Measurements from ENCODE around the gene NOL9. TPM values are rescaled to one million over a fixed set of nuclear protein-coding genes. Genes with fewer than 3 reads are reported as not detected.
A peak's percentile ranks its signal among the peaks of the same experiment; 100 is the strongest.

Gene NOL9
- total and polyA plus RNA-seq, 3 experiments from 2014 or later = 18.2 to 57.8 (median 55.8) TPM

- POLR2A ChIA-PET = interaction anchor here (0.7 kb wide), 1 partner anchor 8 kb away, joined by 3 read pairs; no protein-coding TSS in a partner anchor
- Mint-ChIP-seq H3K36me3 (peaks cover 0 to 70% (median 0%) of the 10 kb centered on the region in 3 donors), H3K27ac (peak overlapping the region in 2 of 8 donors; percentile 14 to 73), H3K4me3 (no peak overlapping the region), H3K27me3 (no peaks in the 10 kb centered on the region), H3K4me1 (peaks cover 14 to 63% (median 16%) of the 10 kb centered on the region in 3 donors), H3K9me3 (no peaks in the 10 kb centered on the region)
- Histone ChIP-seq H3K27me3 (ENCODE audit: insufficient read depth, low read length, poor library complexity, severe bottlenecking) (no peaks in the 10 kb centered on the region), H3K4me3 (ENCODE audit: low read length) (no peak overlapping the region), H3K9me3 (ENCODE audit: low read length) (no peaks in the 10 kb centered on the region), H3K27ac (ENCODE audit: low read depth, low read length) (no peak overlapping the region), H3K4me1 (ENCODE audit: insufficient read depth, low read length) (peaks cover 15% of the 10 kb centered on the region), H3K36me3 (ENCODE audit: insufficient read depth, low read length) (peaks cover 13% of the 10 kb centered on the region)
- DNase-seq = no peak
- CTCF ChIA-PET = interaction anchor here (0.7 to 1.1 kb wide), 3 partner anchors 9 to 15 kb away, joined by 3 to 4 read pairs (median 4); partner anchors contain the start of gene ZBTB48
These were observed 34.7 kb upstream of the NOL9 start for GRCh38 chr1:6588893-6589520.

DNA sequence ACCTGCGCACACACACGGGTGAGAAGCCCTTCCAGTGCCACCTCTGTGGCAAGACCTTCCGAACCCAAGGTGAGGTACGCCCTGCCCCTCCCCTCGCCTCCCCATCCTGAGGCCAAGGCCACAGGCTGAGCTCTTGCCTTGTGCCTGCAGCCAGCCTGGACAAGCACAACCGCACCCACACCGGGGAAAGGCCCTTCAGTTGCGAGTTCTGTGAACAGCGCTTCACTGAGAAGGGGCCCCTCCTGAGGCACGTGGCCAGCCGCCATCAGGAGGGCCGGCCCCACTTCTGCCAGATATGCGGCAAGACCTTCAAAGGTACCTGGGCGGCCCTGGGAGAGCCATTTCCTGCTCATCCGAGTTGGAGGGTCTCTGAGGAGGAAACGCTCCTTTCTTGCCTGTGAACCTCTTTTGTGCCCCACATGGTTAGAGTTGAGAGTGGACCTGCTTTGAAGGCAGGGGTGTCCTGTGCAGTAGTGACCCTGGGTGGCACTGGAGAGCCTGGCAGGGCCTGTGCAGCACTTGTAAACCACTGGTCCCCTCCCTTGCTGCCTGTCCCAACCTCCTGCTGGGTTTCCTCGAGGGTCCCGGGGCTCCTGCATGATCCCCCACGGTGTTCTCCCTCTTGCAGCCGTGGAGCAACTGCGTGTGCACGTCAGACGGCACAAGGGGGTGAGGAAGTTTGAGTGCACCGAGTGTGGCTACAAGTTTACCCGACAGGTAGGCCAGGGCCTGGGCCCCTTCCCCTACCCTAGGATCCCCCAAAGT, 34.0 kb upstream of the NOL9 start:
- H3K27ac Mint-ChIP-seq = peak overlapping the region in 1 of 8 donors; percentile 58

GRCh38 chr1:6587261-6588005, 33.1 kb upstream of the NOL9 start:
- H3K4me3 ChIP-seq (ENCODE audit: low read length) = no peak overlapping the region
- no peaks in the 10 kb centered on the region for H3K36me3 ChIP-seq (ENCODE audit: insufficient read depth, low read length)
- peaks cover 0 to 55% (median 0%) of the 10 kb centered on the region in 3 donors for H3K36me3 Mint-ChIP-seq
- no peaks in the 10 kb centered on the region for H3K27me3 Mint-ChIP-seq
- H3K4me1 ChIP-seq (ENCODE audit: insufficient read depth, low read length) = peaks cover 17% of the 10 kb centered on the region
- CTCF ChIA-PET = interaction anchor here (1.7 kb wide), 1 partner anchor 11 kb away, joined by 4 read pairs; no protein-coding TSS in a partner anchor
- H3K9me3 Mint-ChIP-seq = no peaks in the 10 kb centered on the region
- DNase-seq = no peak
- H3K27me3 ChIP-seq (ENCODE audit: insufficient read depth, low read length, poor library complexity, severe bottlenecking) = no peaks in the 10 kb centered on the region
- POLR2A ChIA-PET = interaction anchor here (0.8 kb wide), 1 partner anchor 16 kb away, joined by 3 read pairs; no protein-coding TSS in a partner anchor
- H3K27ac ChIP-seq (ENCODE audit: low read depth, low read length) = no peak overlapping the region
- peaks cover 16 to 61% (median 18%) of the 10 kb centered on the region in 3 donors for H3K4me1 Mint-ChIP-seq
- no peaks in the 10 kb centered on the region for H3K9me3 ChIP-seq (ENCODE audit: low read length)
- peak overlapping the region in 1 of 7 donors; percentile 24 for H3K4me3 Mint-ChIP-seq
- H3K27ac Mint-ChIP-seq = peak overlapping the region in 4 of 8 donors; percentile 45 to 79 (median 56)

More for the DNA sequence above, 34.0 kb upstream of the NOL9 start:
- Histone ChIP-seq H3K27ac (ENCODE audit: low read depth, low read length) (no peak overlapping the region), H3K4me3 (ENCODE audit: low read length) (no peak overlapping the region), H3K27me3 (ENCODE audit: insufficient read depth, low read length, poor library complexity, severe bottlenecking) (no peaks in the 10 kb centered on the region), H3K36me3 (ENCODE audit: insufficient read depth, low read length) (peaks cover 6% of the 10 kb centered on the region), H3K9me3 (ENCODE audit: low read length) (no peaks in the 10 kb centered on the region), H3K4me1 (ENCODE audit: insufficient read depth, low read length) (peaks cover 15% of the 10 kb centered on the region)
- Mint-ChIP-seq H3K27me3 (no peaks in the 10 kb centered on the region), H3K4me3 (no peak overlapping the region), H3K36me3 (peaks cover 0 to 63% (median 0%) of the 10 kb centered on the region in 3 donors), H3K9me3 (no peaks in the 10 kb centered on the region), H3K4me1 (peaks cover 14 to 61% (median 16%) of the 10 kb centered on the region in 3 donors)
- ChIA-PET CTCF (interaction anchor here (1.1 to 1.7 kb wide), 3 partner anchors 8 to 12 kb away, joined by 3 to 4 read pairs (median 4); partner anchors contain the start of gene ZBTB48), POLR2A (no interaction called here)
- DNase-seq = no peak

GRCh38 chr1:6586404-6586816, 32.1 kb upstream of the NOL9 start:
- Mint-ChIP-seq H3K4me1 (peaks cover 22 to 61% (median 26%) of the 10 kb centered on the region in 3 donors), H3K4me3 (no peak overlapping the region), H3K9me3 (no peaks in the 10 kb centered on the region), H3K36me3 (peaks cover 0 to 53% (median 0%) of the 10 kb centered on the region in 3 donors), H3K27ac (peak overlapping the region in 1 of 8 donors; percentile 65), H3K27me3 (no peaks in the 10 kb centered on the region)
- Histone ChIP-seq H3K36me3 (ENCODE audit: insufficient read depth, low read length) (no peaks in the 10 kb centered on the region), H3K27me3 (ENCODE audit: insufficient read depth, low read length, poor library complexity, severe bottlenecking) (no peaks in the 10 kb centered on the region), H3K4me3 (ENCODE audit: low read length) (no peak overlapping the region), H3K9me3 (ENCODE audit: low read length) (no peaks in the 10 kb centered on the region), H3K27ac (ENCODE audit: low read depth, low read length) (no peak overlapping the region), H3K4me1 (ENCODE audit: insufficient read depth, low read length) (peaks cover 17% of the 10 kb centered on the region)
- ChIA-PET CTCF (no interaction called here), POLR2A (no interaction called here)
- no peak for DNase-seq

- H3K9me3 Mint-ChIP-seq = no peaks in the 10 kb centered on the region
- POLR2A ChIA-PET = no interaction called here
- H3K27ac ChIP-seq (ENCODE audit: low read depth, low read length) = no peak overlapping the region
- H3K4me1 ChIP-seq (ENCODE audit: insufficient read depth, low read length) = peaks cover 18% of the 10 kb centered on the region
- peaks cover 0 to 49% (median 0%) of the 10 kb centered on the region in 3 donors for H3K36me3 Mint-ChIP-seq
- H3K9me3 ChIP-seq (ENCODE audit: low read length) = no peaks in the 10 kb centered on the region
- H3K4me1 Mint-ChIP-seq = peaks cover 28 to 61% (median 28%) of the 10 kb centered on the region in 3 donors
- no peak overlapping the region for H3K27ac Mint-ChIP-seq
- H3K27me3 ChIP-seq (ENCODE audit: insufficient read depth, low read length, poor library complexity, severe bottlenecking) = no peaks in the 10 kb centered on the region
- no peaks in the 10 kb centered on the region for H3K27me3 Mint-ChIP-seq
- H3K36me3 ChIP-seq (ENCODE audit: insufficient read depth, low read length) = no peaks in the 10 kb centered on the region
- no peak overlapping the region for H3K4me3 Mint-ChIP-seq
- H3K4me3 ChIP-seq (ENCODE audit: low read length) = no peak overlapping the region
- CTCF ChIA-PET = no interaction called here
- no peak for DNase-seq
These were observed 31.5 kb upstream of the NOL9 start for GRCh38 chr1:6585841-6586240.

- POLR2A ChIA-PET = interaction anchor here (1.0 kb wide), 1 partner anchor 12 kb away, joined by 3 read pairs; no protein-coding TSS in a partner anchor
These were observed 30.9 kb upstream of the NOL9 start for GRCh38 chr1:6585081-6585722.

More at GRCh38 chr1:6585081-6585722, 30.9 kb upstream of the NOL9 start:
- Histone ChIP-seq H3K9me3 (ENCODE audit: low read length) (no peaks in the 10 kb centered on the region), H3K27me3 (ENCODE audit: insufficient read depth, low read length, poor library complexity, severe bottlenecking) (no peaks in the 10 kb centered on the region), H3K4me1 (ENCODE audit: insufficient read depth, low read length) (peaks cover 24% of the 10 kb centered on the region), H3K27ac (ENCODE audit: low read depth, low read length) (peak overlapping the region; percentile 16), H3K4me3 (ENCODE audit: low read length) (no peak overlapping the region), H3K36me3 (ENCODE audit: insufficient read depth, low read length) (no peaks in the 10 kb centered on the region)
- Mint-ChIP-seq H3K9me3 (no peaks in the 10 kb centered on the region), H3K4me3 (peak overlapping the region in 1 of 7 donors; percentile 69), H3K27me3 (no peaks in the 10 kb centered on the region), H3K27ac (peak overlapping the region in 6 of 8 donors; percentile 4 to 94 (median 56)), H3K36me3 (peaks cover 0 to 44% (median 0%) of the 10 kb centered on the region in 3 donors), H3K4me1 (peaks cover 31 to 61% (median 33%) of the 10 kb centered on the region in 3 donors)
- DNase-seq = no peak
- CTCF ChIA-PET = no interaction called here
